Activated T-helper 17 cell treated with anti-CD3 and anti-CD28 coated beads, Interleukin-2, amount 50 U/mL, for 72 hours (primary cell): ENCODE data around the gene ASZ1. TPM values are rescaled to one million over a fixed set of nuclear protein-coding genes. Genes with fewer than 3 reads are reported as not detected.

Source experiments
- ATAC-seq: fragments of 150-1000 bp; cut with Tn5 transposase; replicated peaks from 2 replicates; pipeline ENCODE4 v1.10.0; 2021; ENCODE audit warnings: mild to moderate bottlenecking, moderate library complexity
- H3K27ac Mint-ChIP-seq: one replicate; pipeline ENCODE4 v1.8.0; 2022; ENCODE audit warnings: mixed read lengths
- H3K27me3 Mint-ChIP-seq: one replicate; pipeline ENCODE4 v1.8.0; 2022; ENCODE audit warnings: mixed read lengths
- H3K36me3 Mint-ChIP-seq: one replicate; pipeline ENCODE4 v1.8.0; 2022; ENCODE audit warnings: low read depth, mild to moderate bottlenecking, mixed read lengths
- H3K4me1 Mint-ChIP-seq: one replicate; pipeline ENCODE4 v1.8.0; 2022; ENCODE audit warnings: mixed read lengths
- H3K4me3 Mint-ChIP-seq: one replicate; pipeline ENCODE4 v1.8.0; 2022; ENCODE audit warnings: mild to moderate bottlenecking, mixed read lengths
- H3K9me3 Mint-ChIP-seq: one replicate; pipeline ENCODE4 v1.8.0; 2022; ENCODE audit warnings: mixed read lengths
- total RNA-seq, 2 donors: library from RNA; stranded (reverse); gene quantifications; one replicate each; pipeline ENCODE4 v1.2.3, GENCODE V29; 2022

The ASZ1 gene
- total RNA-seq, 2 donors from 2014 or later = not detected

- Mint-ChIP-seq H3K36me3 (no peaks in the 10 kb centered on the region), H3K27ac (no peak overlapping the region), H3K4me3 (no peak overlapping the region), H3K4me1 (no peaks in the 10 kb centered on the region), H3K27me3 (peaks cover 4% of the 10 kb centered on the region), H3K9me3 (peaks cover 20% of the 10 kb centered on the region)
- no peak for ATAC-seq
Observed at GRCh38 chr7:117385363-117386109, 41.8 kb downstream of the ASZ1 start.

- no peak overlapping the region for H3K27ac Mint-ChIP-seq
- peaks cover 17% of the 10 kb centered on the region for H3K9me3 Mint-ChIP-seq
- H3K4me1 Mint-ChIP-seq = no peaks in the 10 kb centered on the region
- H3K27me3 Mint-ChIP-seq = peaks cover 4% of the 10 kb centered on the region
- H3K36me3 Mint-ChIP-seq = no peaks in the 10 kb centered on the region
- H3K4me3 Mint-ChIP-seq = no peak overlapping the region
- no peak for ATAC-seq
Observed at GRCh38 chr7:117384688-117385362, 42.5 kb downstream of the ASZ1 start.

- Mint-ChIP-seq H3K4me3 (no peak overlapping the region), H3K27me3 (peaks cover 4% of the 10 kb centered on the region), H3K9me3 (peaks cover 10% of the 10 kb centered on the region), H3K4me1 (no peaks in the 10 kb centered on the region), H3K36me3 (no peaks in the 10 kb centered on the region), H3K27ac (no peak overlapping the region)
- ATAC-seq = no peak
Observed at GRCh38 chr7:117383483-117384189, 43.7 kb downstream of the ASZ1 start.

GRCh38 chr7:117383046-117383445 is 44.2 kb downstream of the ASZ1 start:
- Mint-ChIP-seq H3K27ac (no peak overlapping the region), H3K4me1 (no peaks in the 10 kb centered on the region), H3K4me3 (no peak overlapping the region), H3K27me3 (peaks cover 4% of the 10 kb centered on the region), H3K9me3 (peaks cover 7% of the 10 kb centered on the region), H3K36me3 (no peaks in the 10 kb centered on the region)
- ATAC-seq = no peak

GRCh38 chr7:117381362-117381761 is 45.9 kb downstream of the ASZ1 start:
- ATAC-seq = no peak
- Mint-ChIP-seq H3K9me3 (no peaks in the 10 kb centered on the region), H3K36me3 (no peaks in the 10 kb centered on the region), H3K27ac (no peak overlapping the region), H3K4me1 (no peaks in the 10 kb centered on the region), H3K4me3 (no peak overlapping the region), H3K27me3 (no peaks in the 10 kb centered on the region)

- no peaks in the 10 kb centered on the region for H3K36me3 Mint-ChIP-seq
- ATAC-seq = no peak
- no peaks in the 10 kb centered on the region for H3K27me3 Mint-ChIP-seq
Observed at GRCh38 chr7:117375380-117375779, 51.9 kb downstream of the ASZ1 start.

GRCh38 chr7:117372073-117372472 is 55.2 kb downstream of the ASZ1 start:
- no peaks in the 10 kb centered on the region for H3K9me3 Mint-ChIP-seq
- ATAC-seq = no peak
- no peaks in the 10 kb centered on the region for H3K27me3 Mint-ChIP-seq
- no peak overlapping the region for H3K27ac Mint-ChIP-seq
- H3K4me1 Mint-ChIP-seq = no peaks in the 10 kb centered on the region
- no peak overlapping the region for H3K4me3 Mint-ChIP-seq
- no peaks in the 10 kb centered on the region for H3K36me3 Mint-ChIP-seq

More at GRCh38 chr7:117375380-117375779, 51.9 kb downstream of the ASZ1 start:
- Mint-ChIP-seq H3K9me3 (no peaks in the 10 kb centered on the region), H3K4me3 (no peak overlapping the region), H3K27ac (no peak overlapping the region), H3K4me1 (no peaks in the 10 kb centered on the region)

- Mint-ChIP-seq H3K27me3 (no peaks in the 10 kb centered on the region), H3K4me1 (no peaks in the 10 kb centered on the region), H3K4me3 (no peak overlapping the region), H3K27ac (no peak overlapping the region), H3K9me3 (no peaks in the 10 kb centered on the region), H3K36me3 (no peaks in the 10 kb centered on the region)
- ATAC-seq = no peak
Observed at GRCh38 chr7:117364339-117365080, 62.8 kb downstream of the ASZ1 start.

GRCh38 chr7:117362294-117362888 is 64.9 kb downstream of the ASZ1 start:
- H3K4me3 Mint-ChIP-seq = no peak overlapping the region
- no peak overlapping the region for H3K27ac Mint-ChIP-seq
- no peaks in the 10 kb centered on the region for H3K36me3 Mint-ChIP-seq
- H3K9me3 Mint-ChIP-seq = no peaks in the 10 kb centered on the region
- no peak for ATAC-seq
- H3K4me1 Mint-ChIP-seq = no peaks in the 10 kb centered on the region
- H3K27me3 Mint-ChIP-seq = no peaks in the 10 kb centered on the region

- no peaks in the 10 kb centered on the region for H3K4me1 Mint-ChIP-seq
- peaks cover 9% of the 10 kb centered on the region for H3K27me3 Mint-ChIP-seq
- peaks cover 4% of the 10 kb centered on the region for H3K9me3 Mint-ChIP-seq
- H3K4me3 Mint-ChIP-seq = no peak overlapping the region
- H3K36me3 Mint-ChIP-seq = no peaks in the 10 kb centered on the region
- ATAC-seq = no peak
- H3K27ac Mint-ChIP-seq = no peak overlapping the region
Observed at GRCh38 chr7:117350027-117350426, 77.3 kb downstream of the ASZ1 start.

- Mint-ChIP-seq H3K27me3 (peaks cover 9% of the 10 kb centered on the region), H3K9me3 (peaks cover 4% of the 10 kb centered on the region), H3K27ac (no peak overlapping the region), H3K4me1 (no peaks in the 10 kb centered on the region), H3K36me3 (no peaks in the 10 kb centered on the region), H3K4me3 (no peak overlapping the region)
- no peak for ATAC-seq
Observed at GRCh38 chr7:117349570-117349969, 77.7 kb downstream of the ASZ1 start.

- Mint-ChIP-seq H3K36me3 (no peaks in the 10 kb centered on the region), H3K4me3 (no peak overlapping the region), H3K27ac (no peak overlapping the region), H3K27me3 (peaks cover 9% of the 10 kb centered on the region), H3K4me1 (no peaks in the 10 kb centered on the region), H3K9me3 (peaks cover 4% of the 10 kb centered on the region)
- ATAC-seq = no peak
Observed at GRCh38 chr7:117347962-117348672, 79.2 kb downstream of the ASZ1 start.

- no peak for ATAC-seq
- H3K4me3 Mint-ChIP-seq = no peak overlapping the region
- peaks cover 4% of the 10 kb centered on the region for H3K9me3 Mint-ChIP-seq
Observed at GRCh38 chr7:117347480-117347879, 79.8 kb downstream of the ASZ1 start.

More at GRCh38 chr7:117347480-117347879, 79.8 kb downstream of the ASZ1 start:
- Mint-ChIP-seq H3K4me1 (no peaks in the 10 kb centered on the region), H3K36me3 (no peaks in the 10 kb centered on the region), H3K27ac (no peak overlapping the region), H3K27me3 (peaks cover 9% of the 10 kb centered on the region)
